Stimulated activated CD4-positive, alpha-beta T cell treated with anti-CD3 and anti-CD28 coated beads, Interleukin-4, amount 100 ng/mL, for 1 hour (primary cell): ENCODE results near the gene ZNF575.
A peak's percentile ranks its signal among the peaks of the same experiment; 100 is the strongest.
"Not testable (repeated sequence)": the region's sequence is repeated elsewhere in the genome, so short reads cannot be mapped to it uniquely, and the experiment has no call there.

Source experiments
- DNase-seq: peaks from one replicate; pipeline ENCODE4 v3.0.0-alpha.2; 2020

ZNF575 gene

GRCh38 chr19:43512399-43512798, 20.6 kb upstream of the ZNF575 start:
- DNase-seq: not testable (repeated sequence)

- DNase-seq: no peak
These were observed 14.9 kb upstream of the ZNF575 start for GRCh38 chr19:43518051-43518450.

GRCh38 chr19:43519436-43520088, 13.4 kb upstream of the ZNF575 start:
- DNase-seq: peak; percentile 82

- no peak for DNase-seq
These were observed 10.1 kb upstream of the ZNF575 start for GRCh38 chr19:43522929-43523328.

GRCh38 chr19:43523696-43524095, 9.3 kb upstream of the ZNF575 start:
- DNase-seq: not testable (repeated sequence)

GRCh38 chr19:43524922-43525835, 7.8 kb upstream of the ZNF575 start:
- peak; percentile 40 for DNase-seq

GRCh38 chr19:43525836-43526771, 6.9 kb upstream of the ZNF575 start:
- DNase-seq: peak; percentile 36

- DNase-seq: peak; percentile 79
These were observed 5.8 kb upstream of the ZNF575 start, which contains the start of gene ETHE1 for GRCh38 chr19:43526884-43527859. ETHE1 (minus strand) TSS chr19:43527201; CDS start chr19:43527177, 24 bp downstream.

- no peak for DNase-seq
These were observed 4.9 kb upstream of the ZNF575 start for GRCh38 chr19:43527860-43528622.

GRCh38 chr19:43532571-43532961, 422 bp upstream of the ZNF575 start:
- no peak for DNase-seq

GRCh38 chr19:43533546-43534304, 737 bp downstream of the ZNF575 start:
- DNase-seq: peak; percentile 93

GRCh38 chr19:43534305-43534815, 1.4 kb downstream of the ZNF575 start:
- no peak for DNase-seq

GRCh38 chr19:43534816-43535761, 2.1 kb downstream of the ZNF575 start:
- DNase-seq: peak; percentile 45

GRCh38 chr19:43538922-43539321, 5.9 kb downstream of the ZNF575 start:
- no peak for DNase-seq

GRCh38 chr19:43540381-43540780, 7.4 kb downstream of the ZNF575 start:
- no peak for DNase-seq

- DNase-seq: no peak
These were observed 9.1 kb downstream of the ZNF575 start for GRCh38 chr19:43541920-43542650.

- DNase-seq: no peak
These were observed 11.1 kb downstream of the ZNF575 start for GRCh38 chr19:43544077-43544476.

- no peak for DNase-seq
These were observed 12.3 kb downstream of the ZNF575 start for GRCh38 chr19:43545276-43545675.
